Measurements from ENCODE around the gene PLXDC2. TPM values are rescaled to one million over a fixed set of nuclear protein-coding genes. Genes with fewer than 3 reads are reported as not detected.

The PLXDC2 gene
- polyA plus RNA-seq, 1 of the 3 experiments (the other 2 are of a cell fraction): 2.5 TPM

GRCh38 chr10:20029523-20029922, 213.3 kb downstream of the PLXDC2 start:
- no peak overlapping the region for H3K4me3 ChIP-seq (ENCODE audit: low read depth in 2 of 2, low read length in 1 of 2)
- no peaks in the 10 kb centered on the region for H3K79me2 ChIP-seq (ENCODE audit: insufficient read depth)
- no peaks in the 10 kb centered on the region for H3K9me3 ChIP-seq
- no peaks in the 10 kb centered on the region for H3K9me2 ChIP-seq
- no peak overlapping the region for H2AFZ ChIP-seq (ENCODE audit: low read depth)
- no peak overlapping the region for H3K9ac ChIP-seq
- ChIA-PET CTCF (interaction anchor here (1.0 kb wide), 1 partner anchor 55 kb away, joined by 3 read pairs; no protein-coding TSS in a partner anchor), POLR2A (no interaction called here)
- no peaks in the 10 kb centered on the region for H3K36me3 ChIP-seq (replicated peaks in 1 of 2; ENCODE audit: control insufficient read depth in 1 of 2, insufficient read depth in 2 of 2, low read length in 1 of 2)
- H3K4me1 ChIP-seq (ENCODE audit: control insufficient read depth in 1 of 2, insufficient read depth in 2 of 2, low read depth in 1 of 2, low read length in 1 of 2): no peaks in the 10 kb centered on the region
- no peak overlapping the region for H3K27ac ChIP-seq (ENCODE audit: low read depth in 2 of 2, low read length in 1 of 2)
- no peaks in the 10 kb centered on the region; the same call in 1 of the 2 replicates for H4K20me1 ChIP-seq (ENCODE audit: insufficient read depth)
- no peaks in the 10 kb centered on the region for H3F3A ChIP-seq (replicated peaks; ENCODE audit: insufficient read depth)
- no peak for TF ChIP-seq REST (IDR thresholded peaks at IDR 0.05; ENCODE audit: low read depth, low read length)
- no peak for TF ChIP-seq IRF3 (IDR thresholded peaks at IDR 0.05; ENCODE audit: low read depth, low read length)
- TF ChIP-seq USF1 (IDR thresholded peaks at IDR 0.05; ENCODE audit: borderline replicate concordance, low read depth): no peak
- TF ChIP-seq USF2 (IDR thresholded peaks at IDR 0.05; ENCODE audit: borderline replicate concordance, low read depth, low read length): no peak
- no peak for TF ChIP-seq TAF1 (IDR thresholded peaks at IDR 0.05; ENCODE audit: borderline replicate concordance, low read depth, low read length)
- no peak for TF ChIP-seq JUND (IDR thresholded peaks at IDR 0.05)
- DNase-seq: no peak
- 56% methylated on average over 3 of the region's 3 CpGs for WGBS (ENCODE audit: low lambda C conversion rate)
- H3K27me3 ChIP-seq (ENCODE audit: insufficient read depth): no peaks in the 10 kb centered on the region
- H3K4me2 ChIP-seq: no peak overlapping the region

- TF ChIP-seq CHD2 (IDR thresholded peaks at IDR 0.05; ENCODE audit: low read length, partially characterized antibody): no peak
- no peak for TF ChIP-seq NRF1 (IDR thresholded peaks at IDR 0.05; ENCODE audit: low read depth, low read length)
- Histone ChIP-seq H3K36me3 (replicated peaks in 1 of 2; ENCODE audit: control insufficient read depth in 1 of 2, insufficient read depth in 2 of 2, low read length in 1 of 2) (no peaks in the 10 kb centered on the region), H2AFZ (ENCODE audit: low read depth) (no peak overlapping the region), H3K27ac (ENCODE audit: low read depth in 2 of 2, low read length in 1 of 2) (no peak overlapping the region), H3K4me3 (ENCODE audit: low read depth in 2 of 2, low read length in 1 of 2) (no peak overlapping the region), H3F3A (replicated peaks; ENCODE audit: insufficient read depth) (no peaks in the 10 kb centered on the region), H3K9me3 (no peaks in the 10 kb centered on the region), H3K79me2 (ENCODE audit: insufficient read depth) (no peaks in the 10 kb centered on the region), H3K27me3 (ENCODE audit: insufficient read depth) (no peaks in the 10 kb centered on the region), H3K9ac (no peak overlapping the region), H3K9me2 (no peaks in the 10 kb centered on the region), H3K4me2 (no peak overlapping the region), H4K20me1 (ENCODE audit: insufficient read depth) (no peaks in the 10 kb centered on the region; the same call in 1 of the 2 replicates), H3K4me1 (ENCODE audit: control insufficient read depth in 1 of 2, insufficient read depth in 2 of 2, low read depth in 1 of 2, low read length in 1 of 2) (no peaks in the 10 kb centered on the region)
- 62% methylated on average over 4 of the region's 4 CpGs for WGBS (ENCODE audit: low lambda C conversion rate)
- POLR2A ChIA-PET: no interaction called here
- CTCF ChIA-PET: no interaction called here
- DNase-seq: no peak
These were observed 217.2 kb downstream of the PLXDC2 start for GRCh38 chr10:20033476-20033875.

Data from SK-N-SH (cell line).